Measurements from ENCODE around the gene HS3ST4. TPM values are rescaled to one million over a fixed set of nuclear protein-coding genes. Genes with fewer than 3 reads are reported as not detected.

The HS3ST4 gene
- total RNA-seq, 1 experiment from 2014 or later, result not detected

- intact Hi-C loops (cut with micrococcal nuclease; ENCODE audit: unreplicated experiment), result no loop called here
Observed at GRCh38 chr16:26169473-26169872, 477.7 kb downstream of the HS3ST4 start.

GRCh38 chr16:26175944-26176343 lies 484.2 kb downstream of the HS3ST4 start:
- Histone ChIP-seq H3K36me3 (ENCODE audit: control insufficient read depth, insufficient read depth, low read length) (no peaks in the 10 kb centered on the region), H3K9me3 (ENCODE audit: control insufficient read depth, insufficient read depth, low read depth, low read length) (no peaks in the 10 kb centered on the region), H3K4me3 (ENCODE audit: low read depth in 2 of 2, low read length in 2 of 2) (no peak overlapping the region), H3K27ac (ENCODE audit: low read length) (no peak overlapping the region), H3K27me3 (ENCODE audit: control insufficient read depth, insufficient read depth, low read length) (no peaks in the 10 kb centered on the region), H3K4me1 (ENCODE audit: control insufficient read depth, insufficient read depth, low read length) (no peaks in the 10 kb centered on the region)
- POLR2A ChIA-PET, result no interaction called here
- intact Hi-C loops (cut with micrococcal nuclease; ENCODE audit: unreplicated experiment) (no loop called here), in situ Hi-C loops (cut with HindIII; ENCODE audit: low pct_unique_long_range_greater_than_20kb, low sequenced_read_pairs) (no loop called here)
- TF ChIP-seq CTCF (IDR thresholded peaks at IDR 0.05), result no peak
- no peak for TF ChIP-seq REST (IDR thresholded peaks at IDR 0.05; ENCODE audit: insufficient read depth in 1 of 2, low read depth in 2 of 2, low read length in 1 of 2)
- no peak for TF ChIP-seq POLR2AphosphoS5 (IDR thresholded peaks at IDR 0.05; ENCODE audit: low read depth, low read length)
- no peak for TF ChIP-seq TCF7L2 (IDR thresholded peaks at IDR 0.05; ENCODE audit: low read depth, low read length)
- no peak for TF ChIP-seq SIN3A (IDR thresholded peaks at IDR 0.05; ENCODE audit: borderline replicate concordance, insufficient read depth, low read depth, low read length)
- BruUV-seq (replicated peaks), result no TSS peak
- CTCF ChIA-PET, result no interaction called here
- DNase-seq (ENCODE audit: low read depth, low spot score) (no peak), ATAC-seq (no peak)

More at GRCh38 chr16:26169473-26169872, 477.7 kb downstream of the HS3ST4 start:
- no peaks in the 10 kb centered on the region for H3K9me3 ChIP-seq (ENCODE audit: control insufficient read depth, insufficient read depth, low read depth, low read length)
- no TSS peak for BruUV-seq (replicated peaks)
- H3K27ac ChIP-seq (ENCODE audit: low read length), result no peak overlapping the region
- in situ Hi-C loops (cut with HindIII; ENCODE audit: low pct_unique_long_range_greater_than_20kb, low sequenced_read_pairs), result no loop called here
- no peak for ATAC-seq
- H3K36me3 ChIP-seq (ENCODE audit: control insufficient read depth, insufficient read depth, low read length), result no peaks in the 10 kb centered on the region
- no peak for DNase-seq (ENCODE audit: low read depth, low spot score)
- no peaks in the 10 kb centered on the region for H3K4me1 ChIP-seq (ENCODE audit: control insufficient read depth, insufficient read depth, low read length)
- ChIA-PET CTCF (no interaction called here), POLR2A (no interaction called here)
- H3K27me3 ChIP-seq (ENCODE audit: control insufficient read depth, insufficient read depth, low read length), result no peaks in the 10 kb centered on the region
- H3K4me3 ChIP-seq (ENCODE audit: low read depth in 2 of 2, low read length in 2 of 2), result no peak overlapping the region
- no peak for TF ChIP-seq REST (IDR thresholded peaks at IDR 0.05; ENCODE audit: insufficient read depth in 1 of 2, low read depth in 2 of 2, low read length in 1 of 2)

All from Panc1 (cell line).